ENCODE measurements around the gene FURIN.

- TF ChIP-seq CTCF (IDR thresholded peaks at IDR 0.05) (no peak), REST (IDR thresholded peaks at IDR 0.05; ENCODE audit: insufficient read depth in 1 of 2, low read depth in 2 of 2, low read length in 1 of 2) (no peak), POLR2AphosphoS5 (IDR thresholded peaks at IDR 0.05; ENCODE audit: low read depth, low read length) (no peak), SIN3A (IDR thresholded peaks at IDR 0.05; ENCODE audit: borderline replicate concordance, insufficient read depth, low read depth, low read length) (no peak)
Observed at GRCh38 chr15:90883976-90884718, 15.8 kb downstream of the FURIN start, which contains the start of gene FES.
